Left kidney (tissue), 8 donors: ENCODE measurements around the gene XAGE1A. TPM values are rescaled to one million over a fixed set of nuclear protein-coding genes. Genes with fewer than 3 reads are reported as not detected.
"Not testable (repeated sequence)": the region's sequence is repeated elsewhere in the genome, so short reads cannot be mapped to it uniquely, and the experiment has no call there.

Experiments
- DNase-seq: peaks from one replicate; pipeline ENCODE4 v3.0.0-alpha.2; 2013
- long read RNA-seq, 8 donors: transcript quantifications; one replicate each; lab custom pipeline, GENCODE V29; 2026
- polyA plus RNA-seq: library from polyadenylated mRNA; unstranded; fragments of 120-200 nt; gene quantifications from one replicate; pipeline ENCODE4 v1.2.1, GENCODE V29; 2013; ENCODE audit not compliant: insufficient read length

The XAGE1A gene
- not detected for polyA plus RNA-seq
- long read RNA-seq, donor 1 = 0 reads
- long read RNA-seq, donor 2 = 0 reads
- long read RNA-seq, donor 3 = 0 reads
- long read RNA-seq, donor 4 = 0 reads
- long read RNA-seq, donor 5 = 0 reads
- long read RNA-seq, donor 6 = 0 reads
- long read RNA-seq, donor 7 = 0 reads
- long read RNA-seq, donor 8 = 0 reads

GRCh38 chrX:52495545-52496418, at the start of gene XAGE1A:
Gene XAGE1A, plus strand, starts transcription at chrX:52495808. Its CDS starts 1,554 bp downstream, at chrX:52497362.
- not testable (repeated sequence) for DNase-seq

- not testable (repeated sequence) for DNase-seq
Observed at GRCh38 chrX:52452031-52452430, 43.6 kb upstream of the XAGE1A start.

GRCh38 chrX:52471301-52471700, 24.3 kb upstream of the XAGE1A start:
- not testable (repeated sequence) for DNase-seq

- not testable (repeated sequence) for DNase-seq
Observed at GRCh38 chrX:52496419-52496772, 788 bp downstream of the XAGE1A start.

DNA sequence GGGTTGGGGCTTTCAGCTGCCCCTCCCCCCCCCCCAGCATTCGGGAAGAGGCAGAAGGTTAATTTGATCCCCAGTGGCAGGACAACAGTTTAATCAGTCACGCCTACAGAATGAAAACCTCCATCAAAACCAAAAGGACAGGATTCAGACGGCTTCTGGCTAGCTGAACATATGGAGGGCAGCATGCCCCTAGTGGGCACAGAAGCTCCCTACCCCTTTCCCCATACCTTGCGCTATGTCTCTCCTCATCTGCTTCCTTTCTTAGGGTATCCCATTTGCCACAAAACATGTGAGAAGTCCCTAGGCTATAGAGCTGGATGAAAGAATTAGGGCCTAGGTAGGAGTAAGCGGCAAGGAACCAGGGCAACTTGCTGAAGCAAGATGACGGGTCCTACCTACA, 5.8 kb downstream of the XAGE1A start:
- DNase-seq = not testable (repeated sequence)

- DNase-seq = no peak
Observed at GRCh38 chrX:52504551-52504950, 8.9 kb downstream of the XAGE1A start.

DNA sequence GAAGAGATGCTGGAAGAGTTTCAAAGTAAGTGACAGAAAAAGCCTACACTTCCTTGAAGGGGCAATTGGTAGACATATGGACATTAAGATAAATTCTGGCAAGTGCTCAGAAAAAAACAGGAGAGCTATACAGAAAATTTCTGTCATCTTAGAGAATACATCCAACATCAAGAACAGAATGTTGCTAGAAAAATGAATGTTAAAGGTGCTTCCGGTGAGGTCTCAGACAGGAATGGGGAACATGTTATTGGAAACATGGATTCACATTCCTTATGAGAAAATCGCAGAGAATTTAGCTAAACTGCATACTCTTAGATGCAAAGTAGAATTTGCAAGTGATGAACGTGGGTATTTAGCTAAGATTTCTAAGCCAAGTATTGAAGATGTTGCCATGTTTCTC, 11.7 kb downstream of the XAGE1A start:
- no peak for DNase-seq

- DNase-seq = no peak
Observed at GRCh38 chrX:52509916-52510315, 14.3 kb downstream of the XAGE1A start.

GRCh38 chrX:52511126-52511525, 15.5 kb downstream of the XAGE1A start:
- not testable (repeated sequence) for DNase-seq

- not testable (repeated sequence) for DNase-seq
Observed at GRCh38 chrX:52516110-52516986, 20.7 kb downstream of the XAGE1A start.

DNA sequence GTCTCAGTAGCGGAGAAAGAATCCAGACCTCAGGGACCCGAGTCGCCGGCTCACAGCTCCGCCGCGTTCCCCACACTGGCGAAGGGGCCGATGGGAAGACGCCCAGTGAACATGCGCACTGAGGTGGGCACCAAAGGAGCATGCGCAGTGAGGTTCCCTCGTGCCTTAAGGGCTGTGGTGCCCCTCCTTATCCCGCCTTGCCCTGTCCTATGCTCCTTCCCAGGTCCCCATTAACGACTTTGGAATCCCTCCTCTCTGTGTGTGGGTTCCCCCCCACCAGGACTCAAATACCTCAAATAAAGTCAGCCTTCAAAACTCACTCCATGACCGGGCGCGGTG, 21.3 kb downstream of the XAGE1A start, which contains the start of gene XAGE1B:
Gene XAGE1B, minus strand, starts transcription at position 77 of the 339 bp plus-strand sequence. CDS start 1,536 bp downstream, outside the sequence.
- not testable (repeated sequence) for DNase-seq

- DNase-seq = not testable (repeated sequence)
Observed at GRCh38 chrX:52541051-52541450, 45.4 kb downstream of the XAGE1A start.

DNA sequence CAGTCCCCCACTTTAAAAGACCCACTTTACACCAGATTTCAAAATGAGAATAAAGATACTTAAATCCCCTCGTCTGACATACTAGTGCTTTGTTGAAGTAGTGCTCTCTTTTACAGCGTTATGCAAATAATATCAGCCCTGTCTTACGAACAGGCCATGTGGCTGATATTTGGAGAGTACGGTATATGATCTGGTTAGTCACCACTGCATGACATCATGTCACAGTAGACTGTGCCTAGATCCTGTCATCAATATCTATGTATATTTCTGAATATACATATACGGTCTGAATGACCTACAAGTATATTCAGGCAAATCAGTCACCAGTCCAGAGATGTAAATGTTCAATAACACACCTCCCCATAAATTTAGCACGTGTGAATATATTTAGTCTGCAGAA, 46.7 kb downstream of the XAGE1A start:
- no peak for DNase-seq

DNA sequence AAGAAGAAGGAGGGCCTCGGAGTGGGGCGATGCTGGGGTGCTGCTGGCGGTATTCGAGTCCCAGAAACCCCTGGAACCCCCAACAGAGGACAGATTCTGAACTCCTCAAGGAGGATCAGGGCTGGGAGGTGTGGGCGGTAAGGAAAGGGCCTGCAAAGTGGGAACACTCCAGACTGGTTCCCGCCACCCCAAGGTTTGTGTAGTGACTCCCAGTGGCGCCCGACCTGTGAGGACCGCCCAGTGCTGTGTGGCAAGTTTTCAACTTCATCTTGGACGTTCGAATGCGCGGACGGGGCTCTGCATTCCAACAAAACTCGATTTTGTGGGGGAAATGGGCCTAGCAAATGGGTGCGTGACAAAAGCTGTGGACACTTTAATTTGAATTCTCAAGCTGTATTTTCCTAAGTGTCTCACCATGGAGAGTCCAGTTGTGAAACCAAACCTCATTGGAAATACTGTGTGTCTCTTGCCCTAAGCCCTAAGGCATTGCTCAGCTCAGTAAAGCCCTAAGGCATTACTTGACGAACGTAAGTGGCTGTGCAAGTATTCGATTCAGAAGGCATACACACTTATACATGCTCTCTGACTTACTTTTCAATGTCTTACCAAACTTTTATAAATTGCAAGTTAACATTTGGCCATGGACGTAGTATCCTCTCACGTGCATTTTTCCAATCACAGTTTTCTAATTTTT, 48.7 kb downstream of the XAGE1A start:
- DNase-seq = no peak

DNA sequence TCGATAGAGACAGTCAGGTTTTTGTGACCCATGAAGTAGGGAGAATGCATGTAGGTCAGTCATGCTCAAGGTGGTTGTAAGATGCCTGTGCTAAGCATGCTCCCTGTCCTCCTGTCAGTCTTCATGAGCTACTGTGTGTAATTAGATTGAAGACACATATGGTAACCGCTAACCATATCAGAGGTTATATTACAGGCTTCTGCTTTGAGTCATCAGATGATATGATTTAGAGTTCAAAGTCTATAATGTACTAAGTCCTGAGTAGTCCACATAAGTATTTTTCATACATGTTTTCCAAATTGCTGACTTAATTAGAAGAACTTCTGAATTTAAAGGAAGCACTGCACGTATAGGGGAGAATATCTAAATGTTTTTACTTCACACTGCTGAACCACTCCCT, 53.2 kb downstream of the XAGE1A start:
- DNase-seq = not testable (repeated sequence)

Other genes starting within 250 kb of the XAGE1A start
- gene XAGE2, start 126.8 kb upstream of the XAGE1A start, polyA plus RNA-seq = 0.68 TPM
- gene XAGE1B, start 21.3 kb downstream of the XAGE1A start, polyA plus RNA-seq = not detected
- not detected for gene SSX7, start 159.1 kb downstream of the XAGE1A start, polyA plus RNA-seq
- gene SSX2, start 211.4 kb downstream of the XAGE1A start, polyA plus RNA-seq = not detected